Activated CD4-positive, alpha-beta memory T cell treated with anti-CD3 and anti-CD28 coated beads, Interleukin-2, amount 10 ng/mL, durations not matched to agents 7 days and 5 days (primary cell): ENCODE results near the gene TSC22D3. TPM values are rescaled to one million over a fixed set of nuclear protein-coding genes. Genes with fewer than 3 reads are reported as not detected.

Experiments
- CTCF ChIA-PET: fragments of 350-600 bp; sonication (Branson Sonifier 250); formaldehyde crosslinking; loops from one replicate; lab custom pipeline; 2021; ENCODE audit warnings: antibody characterized with exemption, inconsistent platforms; lab: Charles Lee
- POLR2A ChIA-PET: fragments of 350-600 bp; sonication (Branson Sonifier 250); formaldehyde crosslinking; loops from one replicate; lab custom pipeline; 2021; ENCODE audit warnings: antibody characterized with exemption; lab: Charles Lee
- DNase-seq: peaks from one replicate; pipeline ENCODE4 v3.0.0-alpha.2; 2020
- H3K27ac Mint-ChIP-seq: one replicate; pipeline ENCODE4 v1.8.0; 2021; ENCODE audit warnings: mild to moderate bottlenecking, mixed read lengths
- H3K27me3 Mint-ChIP-seq: one replicate; pipeline ENCODE4 v1.8.0; 2021; ENCODE audit warnings: mixed read lengths
- H3K36me3 Mint-ChIP-seq: one replicate; pipeline ENCODE4 v1.8.0; 2021; ENCODE audit warnings: low read depth, mixed read lengths
- H3K4me1 Mint-ChIP-seq: one replicate; pipeline ENCODE4 v1.8.0; 2021; ENCODE audit warnings: mixed read lengths
- H3K4me3 Mint-ChIP-seq: one replicate; pipeline ENCODE4 v1.8.0; 2021; ENCODE audit warnings: mild to moderate bottlenecking, mixed read lengths
- H3K9me3 Mint-ChIP-seq: one replicate; pipeline ENCODE4 v1.8.0; 2021; ENCODE audit warnings: mixed read lengths
- total RNA-seq, 2 experiments: library from RNA; stranded (reverse); gene quantifications; one replicate each; pipeline ENCODE4 v1.2.3, GENCODE V29; 2021

Gene TSC22D3
- total RNA-seq, 2 experiments from 2014 or later, result 112 to 119 TPM

- H3K4me3 Mint-ChIP-seq, result peak overlapping the region; percentile 81
- no peak overlapping the region for H3K27ac Mint-ChIP-seq
- ChIA-PET CTCF (interaction anchor here (0.8 to 6.6 kb wide), 10 partner anchors 13 to 748 kb away, joined by 3 to 134 read pairs (median 10); partner anchors contain the start of gene PRPS1), POLR2A (interaction anchor here (1.0 to 3.7 kb wide), 8 partner anchors 21 to 147 kb away, joined by 3 to 27 read pairs (median 6); partner anchors contain the start of gene PRPS1)
- H3K27me3 Mint-ChIP-seq, result peaks cover 6% of the 10 kb centered on the region
- H3K9me3 Mint-ChIP-seq, result no peaks in the 10 kb centered on the region
- DNase-seq, result no peak
- H3K4me1 Mint-ChIP-seq, result peaks cover 13% of the 10 kb centered on the region
- no peaks in the 10 kb centered on the region for H3K36me3 Mint-ChIP-seq
These were observed 420 bp downstream of the TSC22D3 start for GRCh38 chrX:107775000-107775733.

- Mint-ChIP-seq H3K9me3 (no peaks in the 10 kb centered on the region), H3K4me3 (no peak overlapping the region), H3K36me3 (no peaks in the 10 kb centered on the region), H3K4me1 (peaks cover 13% of the 10 kb centered on the region), H3K27ac (no peak overlapping the region), H3K27me3 (peaks cover 6% of the 10 kb centered on the region)
- CTCF ChIA-PET, result interaction anchor here (6.6 kb wide), 1 partner anchor 116 kb away, joined by 134 read pairs; no protein-coding TSS in a partner anchor
- no peak for DNase-seq
- POLR2A ChIA-PET, result interaction anchor here (3.7 kb wide), 1 partner anchor 57 kb away, joined by 27 read pairs; no protein-coding TSS in a partner anchor
These were observed 1.6 kb downstream of the TSC22D3 start for GRCh38 chrX:107773906-107774435.

GRCh38 chrX:107773206-107773605 is 2.4 kb downstream of the TSC22D3 start:
- no peak overlapping the region for H3K4me3 Mint-ChIP-seq

GRCh38 chrX:107769581-107770317 is 5.8 kb downstream of the TSC22D3 start:
- DNase-seq, result no peak
- no peaks in the 10 kb centered on the region for H3K4me1 Mint-ChIP-seq
- POLR2A ChIA-PET, result no interaction called here

More at GRCh38 chrX:107773206-107773605, 2.4 kb downstream of the TSC22D3 start:
- H3K27ac Mint-ChIP-seq, result no peak overlapping the region
- H3K4me1 Mint-ChIP-seq, result peaks cover 13% of the 10 kb centered on the region
- H3K27me3 Mint-ChIP-seq, result peaks cover 6% of the 10 kb centered on the region
- ChIA-PET CTCF (no interaction called here), POLR2A (no interaction called here)
- H3K9me3 Mint-ChIP-seq, result no peaks in the 10 kb centered on the region
- DNase-seq, result no peak
- no peaks in the 10 kb centered on the region for H3K36me3 Mint-ChIP-seq

GRCh38 chrX:107768051-107768450 is 7.5 kb downstream of the TSC22D3 start:
- POLR2A ChIA-PET, result no interaction called here
- Mint-ChIP-seq H3K4me3 (no peak overlapping the region), H3K9me3 (no peaks in the 10 kb centered on the region), H3K4me1 (no peaks in the 10 kb centered on the region), H3K27ac (no peak overlapping the region), H3K36me3 (no peaks in the 10 kb centered on the region), H3K27me3 (no peaks in the 10 kb centered on the region)
- DNase-seq, result no peak
- CTCF ChIA-PET, result interaction anchor here (0.6 kb wide), 1 partner anchor 115 kb away, joined by 3 read pairs; no protein-coding TSS in a partner anchor

More at GRCh38 chrX:107769581-107770317, 5.8 kb downstream of the TSC22D3 start:
- CTCF ChIA-PET, result no interaction called here
- Mint-ChIP-seq H3K27me3 (peaks cover 6% of the 10 kb centered on the region), H3K4me3 (no peak overlapping the region), H3K9me3 (no peaks in the 10 kb centered on the region), H3K27ac (no peak overlapping the region), H3K36me3 (no peaks in the 10 kb centered on the region)

GRCh38 chrX:107766470-107767150 is 9.0 kb downstream of the TSC22D3 start:
- CTCF ChIA-PET, result no interaction called here
- peaks cover 1% of the 10 kb centered on the region for H3K27me3 Mint-ChIP-seq
- POLR2A ChIA-PET, result interaction anchor here (1.4 kb wide), 1 partner anchor 25 kb away, joined by 4 read pairs; no protein-coding TSS in a partner anchor
- H3K36me3 Mint-ChIP-seq, result no peaks in the 10 kb centered on the region
- no peak overlapping the region for H3K4me3 Mint-ChIP-seq
- DNase-seq, result no peak
- no peak overlapping the region for H3K27ac Mint-ChIP-seq
- no peaks in the 10 kb centered on the region for H3K9me3 Mint-ChIP-seq
- no peaks in the 10 kb centered on the region for H3K4me1 Mint-ChIP-seq

GRCh38 chrX:107764845-107765608 is 10.6 kb downstream of the TSC22D3 start:
- DNase-seq, result no peak
- Mint-ChIP-seq H3K9me3 (no peaks in the 10 kb centered on the region), H3K36me3 (no peaks in the 10 kb centered on the region), H3K4me3 (no peak overlapping the region), H3K27ac (no peak overlapping the region), H3K27me3 (peaks cover 1% of the 10 kb centered on the region), H3K4me1 (no peaks in the 10 kb centered on the region)
- POLR2A ChIA-PET, result interaction anchor here (1.4 kb wide), 1 partner anchor 23 kb away, joined by 4 read pairs; no protein-coding TSS in a partner anchor
- CTCF ChIA-PET, result no interaction called here

- H3K9me3 Mint-ChIP-seq, result no peaks in the 10 kb centered on the region
- no peak overlapping the region for H3K27ac Mint-ChIP-seq
- peaks cover 1% of the 10 kb centered on the region for H3K27me3 Mint-ChIP-seq
- H3K4me1 Mint-ChIP-seq, result no peaks in the 10 kb centered on the region
- ChIA-PET POLR2A (no interaction called here), CTCF (no interaction called here)
- no peak overlapping the region for H3K4me3 Mint-ChIP-seq
- no peak for DNase-seq
- H3K36me3 Mint-ChIP-seq, result no peaks in the 10 kb centered on the region
These were observed 11.9 kb downstream of the TSC22D3 start for GRCh38 chrX:107763647-107764046.

- peaks cover 6% of the 10 kb centered on the region for H3K4me1 Mint-ChIP-seq
- no peak overlapping the region for H3K4me3 Mint-ChIP-seq
- no peak overlapping the region for H3K27ac Mint-ChIP-seq
- ChIA-PET POLR2A (no interaction called here), CTCF (no interaction called here)
- no peak for DNase-seq
- no peaks in the 10 kb centered on the region for H3K36me3 Mint-ChIP-seq
- no peaks in the 10 kb centered on the region for H3K9me3 Mint-ChIP-seq
- peaks cover 1% of the 10 kb centered on the region for H3K27me3 Mint-ChIP-seq
These were observed 15.1 kb downstream of the TSC22D3 start for GRCh38 chrX:107760304-107761077.

GRCh38 chrX:107758231-107758766 is 17.3 kb downstream of the TSC22D3 start:
- ChIA-PET CTCF (no interaction called here), POLR2A (no interaction called here)
- Mint-ChIP-seq H3K4me3 (no peak overlapping the region), H3K9me3 (no peaks in the 10 kb centered on the region), H3K27me3 (peaks cover 1% of the 10 kb centered on the region), H3K4me1 (peaks cover 10% of the 10 kb centered on the region), H3K36me3 (no peaks in the 10 kb centered on the region), H3K27ac (no peak overlapping the region)
- no peak for DNase-seq

GRCh38 chrX:107755721-107756120 is 19.9 kb downstream of the TSC22D3 start:
- CTCF ChIA-PET, result interaction anchor here (1.0 kb wide), 1 partner anchor 82 kb away, joined by 4 read pairs; no protein-coding TSS in a partner anchor
- H3K9me3 Mint-ChIP-seq, result no peaks in the 10 kb centered on the region
- DNase-seq, result no peak
- H3K27ac Mint-ChIP-seq, result no peak overlapping the region
- H3K4me1 Mint-ChIP-seq, result peaks cover 10% of the 10 kb centered on the region
- POLR2A ChIA-PET, result no interaction called here
- no peaks in the 10 kb centered on the region for H3K36me3 Mint-ChIP-seq
- H3K4me3 Mint-ChIP-seq, result no peak overlapping the region
- no peaks in the 10 kb centered on the region for H3K27me3 Mint-ChIP-seq
